ENCODE data around the gene PEMT.

Gene PEMT

GRCh38 chr17:17494870-17495535 is 96.5 kb downstream of the PEMT start:
- Histone ChIP-seq H3K27ac (no peak overlapping the region), H3K36me3 (replicated peaks) (no peaks in the 10 kb centered on the region), H3K4me3 (ENCODE audit: low read depth, low read length) (peak overlapping the region; percentile 45), H3K27me3 (replicated peaks) (no peaks in the 10 kb centered on the region)
- in situ Hi-C loops (cut with HindIII; ENCODE audit: low pct_ligation_motif_present, low sequenced_read_pairs): no loop called here
- TF ChIP-seq CTCF (IDR thresholded peaks at IDR 0.05; ENCODE audit: low read depth, low read length, missing control alignments): peak; percentile 1
- peak; percentile 15 for DNase-seq

GRCh38 chr17:17494499-17494869 is 97.0 kb downstream of the PEMT start:
- in situ Hi-C loops (cut with HindIII; ENCODE audit: low pct_ligation_motif_present, low sequenced_read_pairs): no loop called here
- no peak for DNase-seq

GRCh38 chr17:17493986-17494466 is 97.5 kb downstream of the PEMT start:
- no peak for TF ChIP-seq CTCF (IDR thresholded peaks at IDR 0.05; ENCODE audit: low read depth, low read length, missing control alignments)
- no peak overlapping the region for H3K27ac ChIP-seq
- no peak for DNase-seq
- no peak overlapping the region for H3K4me3 ChIP-seq (ENCODE audit: low read depth, low read length)
- H3K27me3 ChIP-seq (replicated peaks): no peaks in the 10 kb centered on the region
- H3K36me3 ChIP-seq (replicated peaks): no peaks in the 10 kb centered on the region
- in situ Hi-C loops (cut with HindIII; ENCODE audit: low pct_ligation_motif_present, low sequenced_read_pairs): no loop called here

More at GRCh38 chr17:17494499-17494869, 97.0 kb downstream of the PEMT start:
- no peak for TF ChIP-seq CTCF (IDR thresholded peaks at IDR 0.05; ENCODE audit: low read depth, low read length, missing control alignments)
- no peak overlapping the region for H3K27ac ChIP-seq
- peak overlapping the region; percentile 45 for H3K4me3 ChIP-seq (ENCODE audit: low read depth, low read length)
- H3K36me3 ChIP-seq (replicated peaks): no peaks in the 10 kb centered on the region
- H3K27me3 ChIP-seq (replicated peaks): no peaks in the 10 kb centered on the region

- no peak for DNase-seq
- Histone ChIP-seq H3K36me3 (replicated peaks) (no peaks in the 10 kb centered on the region), H3K4me3 (ENCODE audit: low read depth, low read length) (no peak overlapping the region), H3K27me3 (replicated peaks) (no peaks in the 10 kb centered on the region), H3K27ac (no peak overlapping the region)
- no peak for TF ChIP-seq CTCF (IDR thresholded peaks at IDR 0.05; ENCODE audit: low read depth, low read length, missing control alignments)
- in situ Hi-C loops (cut with HindIII; ENCODE audit: low pct_ligation_motif_present, low sequenced_read_pairs): no loop called here
Observed at GRCh38 chr17:17493249-17493985, 98.1 kb downstream of the PEMT start.

- Histone ChIP-seq H3K27me3 (replicated peaks) (no peaks in the 10 kb centered on the region), H3K4me3 (ENCODE audit: low read depth, low read length) (no peak overlapping the region), H3K36me3 (replicated peaks) (peaks cover under 1% of the 10 kb centered on the region), H3K27ac (no peak overlapping the region)
- no peak for TF ChIP-seq CTCF (IDR thresholded peaks at IDR 0.05; ENCODE audit: low read depth, low read length, missing control alignments)
- DNase-seq: no peak
- in situ Hi-C loops (cut with HindIII; ENCODE audit: low pct_ligation_motif_present, low sequenced_read_pairs): no loop called here
Observed at GRCh38 chr17:17492571-17492970, 98.9 kb downstream of the PEMT start.
